Osteoblast (primary cell): ENCODE measurements around the gene PPP3CA. TPM values are rescaled to one million over a fixed set of nuclear protein-coding genes. Genes with fewer than 3 reads are reported as not detected.

Experiments used
- DNase-seq: peaks from one replicate; pipeline ENCODE4 v3.0.0; 2011; ENCODE audit warnings: low spot score, mixed read lengths; ENCODE audit not compliant: insufficient read length; ENCODE audit errors: missing footprints
- H2AFZ ChIP-seq: 2 replicates; pipeline ENCODE4 v1.6.0; 2011; ENCODE audit warnings: mild to moderate bottlenecking, low read length
- H3K27ac ChIP-seq: 2 replicates; pipeline ENCODE4 v1.5.1; 2011; ENCODE audit warnings: mild to moderate bottlenecking, low read depth, low read length, moderate library complexity
- H3K27me3 ChIP-seq: 2 replicates; pipeline ENCODE4 v1.6.0; 2012; ENCODE audit warnings: mild to moderate bottlenecking, control low read depth, inconsistent platforms, low read length, moderate library complexity; ENCODE audit not compliant: insufficient read depth
- H3K36me3 ChIP-seq: 2 replicates; pipeline ENCODE4 v1.5.1; 2011; ENCODE audit warnings: mild to moderate bottlenecking, low read length, control low read depth, moderate library complexity; ENCODE audit not compliant: insufficient read depth
- H3K4me1 ChIP-seq: 2 replicates; pipeline ENCODE4 v1.5.1; 2011; ENCODE audit warnings: mild to moderate bottlenecking, low read length, control low read depth, moderate library complexity; ENCODE audit not compliant: insufficient read depth
- H3K4me2 ChIP-seq: 2 replicates; pipeline ENCODE4 v1.6.0; 2011; ENCODE audit warnings: mild to moderate bottlenecking, low read length; ENCODE audit not compliant: insufficient read depth
- H3K4me3 ChIP-seq: fragments of 200-600 bp; sonication (generic); 3 replicates; pipeline ENCODE4 v1.5.1; 2012; ENCODE audit warnings: mild to moderate bottlenecking, low read length, inconsistent platforms; ENCODE audit not compliant: insufficient read depth
- H3K79me2 ChIP-seq: 2 replicates; pipeline ENCODE4 v1.6.0; 2012; ENCODE audit warnings: mild to moderate bottlenecking, low read length, control low read depth, inconsistent platforms; ENCODE audit not compliant: insufficient read depth
- H3K9me3 ChIP-seq: 2 replicates; pipeline ENCODE4 v1.5.1; 2011; ENCODE audit warnings: low read depth, low read length, control low read depth
- H4K20me1 ChIP-seq: 2 replicates; pipeline ENCODE4 v1.6.0; 2012; ENCODE audit warnings: mild to moderate bottlenecking, low read length, control low read depth; ENCODE audit not compliant: insufficient read depth
- CTCF ChIP-seq: IDR thresholded peaks from 2 replicates; pipeline ENCODE4 v1.5.1; 2011; ENCODE audit warnings: mild to moderate bottlenecking, low read depth, low read length, moderate library complexity; ENCODE audit errors: extremely low read depth
- total RNA-seq: library from RNA; depleted of rRNA; stranded (reverse); fragments of >200 nt; gene quantifications from 2 replicates; pipeline ENCODE4 v1.2.3, GENCODE V29; 2012

The PPP3CA gene
- total RNA-seq, 1 donor, result 80.0 TPM

GRCh38 chr4:100986360-100986868 is 360.9 kb downstream of the PPP3CA start:
- no peak overlapping the region for H3K27ac ChIP-seq
- H2AFZ ChIP-seq, result no peak overlapping the region
- no peaks in the 10 kb centered on the region for H3K9me3 ChIP-seq
- no peaks in the 10 kb centered on the region for H4K20me1 ChIP-seq
- no peak for DNase-seq
- no peaks in the 10 kb centered on the region for H3K36me3 ChIP-seq
- no peaks in the 10 kb centered on the region for H3K79me2 ChIP-seq
- H3K4me3 ChIP-seq, result no peak overlapping the region
- H3K27me3 ChIP-seq, result peaks cover 11% of the 10 kb centered on the region
- H3K4me1 ChIP-seq, result peaks cover 42% of the 10 kb centered on the region
- TF ChIP-seq CTCF, result no peak
- no peak overlapping the region for H3K4me2 ChIP-seq

GRCh38 chr4:100985576-100985975 is 361.8 kb downstream of the PPP3CA start:
- Histone ChIP-seq H3K27me3 (peaks cover 11% of the 10 kb centered on the region), H3K4me3 (no peak overlapping the region), H3K4me2 (peak overlapping the region; percentile 26), H4K20me1 (no peaks in the 10 kb centered on the region), H3K36me3 (no peaks in the 10 kb centered on the region), H2AFZ (no peak overlapping the region), H3K27ac (peak overlapping the region; percentile 81), H3K79me2 (no peaks in the 10 kb centered on the region), H3K9me3 (no peaks in the 10 kb centered on the region), H3K4me1 (peaks cover 39% of the 10 kb centered on the region)
- TF ChIP-seq CTCF, result no peak
- no peak for DNase-seq

GRCh38 chr4:100984901-100985300 is 362.4 kb downstream of the PPP3CA start:
- H3K36me3 ChIP-seq, result no peaks in the 10 kb centered on the region
- H3K4me3 ChIP-seq, result no peak overlapping the region
- peak; percentile 58 for DNase-seq
- peak overlapping the region; percentile 81 for H3K27ac ChIP-seq
- peaks cover 39% of the 10 kb centered on the region for H3K4me1 ChIP-seq
- no peaks in the 10 kb centered on the region for H3K9me3 ChIP-seq
- H3K4me2 ChIP-seq, result peak overlapping the region; percentile 26
- H3K27me3 ChIP-seq, result peaks cover 11% of the 10 kb centered on the region
- H3K79me2 ChIP-seq, result no peaks in the 10 kb centered on the region
- no peak overlapping the region for H2AFZ ChIP-seq
- no peaks in the 10 kb centered on the region for H4K20me1 ChIP-seq
- TF ChIP-seq CTCF, result no peak

- DNase-seq, result no peak
- Histone ChIP-seq H3K4me1 (peaks cover 39% of the 10 kb centered on the region), H2AFZ (peak overlapping the region; percentile 14), H3K27ac (no peak overlapping the region), H4K20me1 (no peaks in the 10 kb centered on the region), H3K27me3 (peaks cover 6% of the 10 kb centered on the region), H3K9me3 (no peaks in the 10 kb centered on the region), H3K79me2 (no peaks in the 10 kb centered on the region), H3K36me3 (no peaks in the 10 kb centered on the region), H3K4me3 (no peak overlapping the region), H3K4me2 (no peak overlapping the region)
- TF ChIP-seq CTCF, result no peak
Measured at GRCh38 chr4:100983426-100983825, 363.9 kb downstream of the PPP3CA start.
